Kidney epithelial cell (primary cell): ENCODE measurements around the gene PTGES2. TPM values are rescaled to one million over a fixed set of nuclear protein-coding genes. Genes with fewer than 3 reads are reported as not detected.
"Not testable (repeated sequence)": the region's sequence is repeated elsewhere in the genome, so short reads cannot be mapped to it uniquely, and the experiment has no call there.

Source experiments
- DNase-seq: peaks from one replicate; pipeline ENCODE4 v3.0.0-alpha.2; 2010; ENCODE audit warnings: low read depth
- H3K27me3 ChIP-seq: 2 replicates; pipeline ENCODE4 v1.6.0; 2011; ENCODE audit warnings: low read length; ENCODE audit not compliant: control insufficient read depth, insufficient read depth
- H3K36me3 ChIP-seq: 2 replicates; pipeline ENCODE4 v1.5.1; 2011; ENCODE audit warnings: low read length; ENCODE audit not compliant: control insufficient read depth, insufficient read depth
- H3K4me3 ChIP-seq: 2 replicates; pipeline ENCODE4 v1.5.1; 2011; ENCODE audit warnings: low read depth, mild to moderate bottlenecking, control low read depth, low read length
- CTCF ChIP-seq: IDR thresholded peaks from 2 replicates; pipeline ENCODE4 v1.5.1; 2011; ENCODE audit warnings: mild to moderate bottlenecking, moderate library complexity, low read length, control low read depth, inconsistent platforms; ENCODE audit not compliant: insufficient read depth, poor library complexity, severe bottlenecking
- total RNA-seq: library from RNA; depleted of rRNA; stranded (reverse); fragments of >200 nt; gene quantifications from 2 replicates; pipeline ENCODE4 v1.2.3, GENCODE V29; 2015

Gene PTGES2
- total RNA-seq, 1 donor from 2014 or later, result 81.2 TPM

GRCh38 chr9:128130651-128131050, 3.1 kb upstream of the PTGES2 start:
- not testable (repeated sequence) for H3K4me3 ChIP-seq, H3K36me3 ChIP-seq, DNase-seq, H3K27me3 ChIP-seq

- not testable (repeated sequence) for DNase-seq, H3K4me3 ChIP-seq, H3K36me3 ChIP-seq, H3K27me3 ChIP-seq
These were observed 2.6 kb upstream of the PTGES2 start for GRCh38 chr9:128129976-128130590.

- no peaks in the 10 kb centered on the region for H3K27me3 ChIP-seq
- TF ChIP-seq CTCF, result no peak
- no peaks in the 10 kb centered on the region for H3K36me3 ChIP-seq
- peak overlapping the region; percentile 80 for H3K4me3 ChIP-seq
- DNase-seq, result no peak
These were observed 1.5 kb upstream of the PTGES2 start for GRCh38 chr9:128128836-128129590.

- no peak for DNase-seq
- Histone ChIP-seq H3K36me3 (no peaks in the 10 kb centered on the region), H3K27me3 (no peaks in the 10 kb centered on the region), H3K4me3 (peak overlapping the region; percentile 80)
- no peak for TF ChIP-seq CTCF
These were observed 684 bp upstream of the PTGES2 start for GRCh38 chr9:128127990-128128835.

- DNase-seq, result no peak
- Histone ChIP-seq H3K27me3 (no peaks in the 10 kb centered on the region), H3K4me3 (no peak overlapping the region), H3K36me3 (peaks cover 1% of the 10 kb centered on the region)
- TF ChIP-seq CTCF, result no peak
These were observed 1.8 kb downstream of the PTGES2 start for GRCh38 chr9:128125580-128126354.

GRCh38 chr9:128124873-128125579, 2.5 kb downstream of the PTGES2 start:
- DNase-seq, result no peak
- Histone ChIP-seq H3K36me3 (peaks cover 1% of the 10 kb centered on the region), H3K4me3 (no peak overlapping the region), H3K27me3 (no peaks in the 10 kb centered on the region)
- peak; percentile 77 for TF ChIP-seq CTCF
